ENCODE measurements around the gene HAGH.

The HAGH gene

DNA sequence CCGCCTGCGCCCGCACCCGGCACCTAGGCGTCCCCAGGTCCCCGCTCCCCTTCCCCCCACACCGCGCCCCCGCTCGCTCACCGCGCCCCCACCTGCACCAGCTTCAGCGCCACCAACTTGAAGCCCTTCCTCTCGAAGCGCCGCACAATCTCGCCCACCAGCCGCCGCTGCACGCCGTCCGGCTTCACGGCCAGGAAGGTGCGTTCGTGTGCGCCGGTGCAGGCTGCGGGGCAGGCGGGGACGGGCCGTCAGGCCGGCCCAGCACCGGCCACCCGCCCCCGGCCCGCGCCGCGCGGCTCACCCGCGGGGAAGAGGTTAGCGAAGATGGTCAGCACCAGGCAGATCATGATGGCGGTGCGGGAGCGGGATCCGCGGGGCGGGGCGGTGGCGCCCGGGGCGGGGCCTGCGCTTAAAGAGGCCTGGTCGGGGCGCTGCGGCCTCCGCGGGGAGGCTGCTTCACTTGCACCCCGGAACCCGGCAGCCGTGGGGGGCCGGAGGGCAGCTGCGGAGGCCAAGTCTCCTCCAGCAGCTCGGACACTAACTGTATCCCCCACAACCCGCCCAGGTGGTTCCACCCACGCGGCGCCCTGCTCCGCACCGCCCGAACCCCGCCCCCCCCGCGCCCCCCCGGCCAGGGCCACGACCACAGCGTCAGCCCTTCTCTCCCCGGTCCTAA, 55.3 kb downstream of the HAGH start, which contains the start of gene NME3:
NME3 (minus strand) TSS at position 356 of the 676 bp plus-strand sequence; CDS start at position 347, 9 bp downstream.
- Histone ChIP-seq H3K27ac (peak within 1 kb of the TSS; percentile 87), H3K4me3 (ENCODE audit: low read depth, low read length) (peak within 1 kb of the TSS; percentile 77), H3K27me3 (ENCODE audit: insufficient read depth, low read depth, severe bottlenecking) (no peaks in the 10 kb centered on the region), H3K9me3 (ENCODE audit: severe bottlenecking) (no peaks in the 10 kb centered on the region), H3K36me3 (peaks cover 66% of the 10 kb centered on the region)
- TF ChIP-seq, protein P1, sequence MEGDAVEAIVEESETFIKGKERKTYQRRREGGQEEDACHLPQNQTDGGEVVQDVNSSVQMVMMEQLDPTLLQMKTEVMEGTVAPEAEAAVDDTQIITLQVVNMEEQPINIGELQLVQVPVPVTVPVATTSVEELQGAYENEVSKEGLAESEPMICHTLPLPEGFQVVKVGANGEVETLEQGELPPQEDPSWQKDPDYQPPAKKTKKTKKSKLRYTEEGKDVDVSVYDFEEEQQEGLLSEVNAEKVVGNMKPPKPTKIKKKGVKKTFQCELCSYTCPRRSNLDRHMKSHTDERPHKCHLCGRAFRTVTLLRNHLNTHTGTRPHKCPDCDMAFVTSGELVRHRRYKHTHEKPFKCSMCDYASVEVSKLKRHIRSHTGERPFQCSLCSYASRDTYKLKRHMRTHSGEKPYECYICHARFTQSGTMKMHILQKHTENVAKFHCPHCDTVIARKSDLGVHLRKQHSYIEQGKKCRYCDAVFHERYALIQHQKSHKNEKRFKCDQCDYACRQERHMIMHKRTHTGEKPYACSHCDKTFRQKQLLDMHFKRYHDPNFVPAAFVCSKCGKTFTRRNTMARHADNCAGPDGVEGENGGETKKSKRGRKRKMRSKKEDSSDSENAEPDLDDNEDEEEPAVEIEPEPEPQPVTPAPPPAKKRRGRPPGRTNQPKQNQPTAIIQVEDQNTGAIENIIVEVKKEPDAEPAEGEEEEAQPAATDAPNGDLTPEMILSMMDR (IDR thresholded peaks at IDR 0.05; ENCODE audit: low read depth, low read length) = no peak
- DNase-seq = peak; percentile 77

DNA sequence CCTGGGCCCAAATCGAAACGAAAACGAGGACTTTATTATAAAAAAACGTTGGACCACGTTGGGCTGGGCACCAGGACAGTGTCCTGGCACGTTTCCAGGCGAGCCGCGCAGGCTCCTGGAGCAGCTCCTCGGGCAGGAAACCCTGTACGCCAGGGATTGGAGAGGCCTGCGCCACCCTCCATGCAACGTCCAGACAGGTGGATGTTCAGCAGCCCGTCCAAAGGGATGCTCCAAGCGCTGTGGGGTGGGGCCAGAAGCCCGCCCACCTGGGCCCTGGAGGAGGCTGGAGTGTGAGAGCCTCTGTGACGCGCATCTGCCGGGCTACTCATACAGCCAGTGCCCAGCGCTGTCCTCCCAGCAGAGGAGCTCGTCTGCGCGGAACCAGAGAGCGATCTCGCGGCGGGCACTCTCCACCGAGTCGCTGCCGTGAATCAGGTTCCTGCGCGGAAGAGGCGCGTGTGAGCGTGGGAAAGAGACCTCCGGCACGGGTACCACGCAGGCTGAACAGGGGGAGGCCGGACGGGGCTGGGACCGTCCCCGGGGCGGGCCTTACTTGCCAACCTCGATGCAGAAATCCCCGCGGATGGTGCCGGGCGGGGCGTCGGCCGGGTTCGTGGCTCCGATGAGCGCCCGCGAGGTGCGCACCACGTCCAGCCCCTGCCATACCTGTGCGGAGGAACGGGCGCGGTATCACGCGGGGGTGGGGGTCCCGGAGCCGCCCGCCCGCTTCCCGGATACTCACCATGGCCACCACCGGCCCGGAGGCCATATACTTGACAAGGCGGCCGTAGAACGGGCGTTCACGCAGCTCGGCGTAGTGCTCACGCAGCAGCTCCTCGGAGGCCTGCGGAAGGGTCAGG, 56.1 kb downstream of the HAGH start:
- TF ChIP-seq, protein P1 (IDR thresholded peaks at IDR 0.05; ENCODE audit: low read depth, low read length) = no peak
- peak overlapping the region; percentile 87 for H3K27ac ChIP-seq
- peaks cover 66% of the 10 kb centered on the region for H3K36me3 ChIP-seq
- H3K27me3 ChIP-seq (ENCODE audit: insufficient read depth, low read depth, severe bottlenecking) = no peaks in the 10 kb centered on the region
- H3K4me3 ChIP-seq (ENCODE audit: low read depth, low read length) = peak overlapping the region; percentile 77
- peak; percentile 55 for DNase-seq
- H3K9me3 ChIP-seq (ENCODE audit: severe bottlenecking) = no peaks in the 10 kb centered on the region

DNA sequence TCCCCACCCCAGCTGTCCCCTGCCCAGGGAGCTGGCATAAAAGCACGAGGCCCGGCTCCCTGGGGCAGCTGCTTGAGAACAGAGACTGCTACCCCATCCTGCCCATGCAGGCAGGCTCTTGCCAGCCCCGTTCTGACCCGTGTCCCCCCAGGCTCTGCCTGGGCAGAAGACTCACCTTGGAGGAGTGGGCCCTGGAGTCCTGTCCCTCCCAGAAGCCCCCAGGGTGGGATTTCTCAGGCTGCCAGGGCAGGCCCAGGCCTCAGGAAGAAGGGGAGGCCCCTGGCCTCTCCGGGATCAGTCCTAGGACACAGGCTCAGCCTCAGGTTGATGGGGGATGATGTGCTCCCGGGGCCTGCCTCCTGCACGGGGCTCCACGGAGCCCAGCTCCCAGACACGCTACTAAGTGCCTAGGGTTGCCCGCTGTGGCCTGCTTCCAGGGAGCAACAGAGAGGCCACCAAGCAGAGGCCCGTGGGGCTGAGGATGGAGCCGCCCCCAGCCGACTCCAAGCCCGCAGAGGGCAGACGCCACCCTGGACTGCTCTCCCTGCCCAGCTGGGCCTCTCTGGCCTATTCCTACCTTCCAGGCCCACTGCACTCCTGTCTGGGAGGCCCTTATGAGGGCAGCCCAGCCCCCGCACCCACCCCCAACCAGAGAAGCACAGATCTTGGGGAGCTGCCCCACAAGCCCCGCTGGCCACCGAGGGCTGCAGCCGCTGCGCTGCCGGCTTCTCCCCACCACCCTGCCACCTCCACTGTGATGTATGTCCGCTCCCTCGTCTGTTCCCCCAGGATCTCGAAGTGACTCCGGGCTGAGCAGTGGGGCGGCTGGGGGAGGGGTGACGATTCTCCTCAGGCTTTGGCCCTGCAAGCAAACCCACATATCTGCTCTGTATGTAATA, 57.0 kb downstream of the HAGH start:
- Histone ChIP-seq H3K27me3 (ENCODE audit: insufficient read depth, low read depth, severe bottlenecking) (no peaks in the 10 kb centered on the region), H3K4me3 (ENCODE audit: low read depth, low read length) (no peak overlapping the region), H3K9me3 (ENCODE audit: severe bottlenecking) (no peaks in the 10 kb centered on the region), H3K27ac (no peak overlapping the region; the same call in 1 of the 2 replicates), H3K36me3 (peaks cover 69% of the 10 kb centered on the region)
- DNase-seq = no peak
- TF ChIP-seq, protein P1 (IDR thresholded peaks at IDR 0.05; ENCODE audit: low read depth, low read length) = no peak

GRCh38 chr16:1768767-1769401, 57.7 kb downstream of the HAGH start:
- Histone ChIP-seq H3K9me3 (ENCODE audit: severe bottlenecking) (no peaks in the 10 kb centered on the region), H3K4me3 (ENCODE audit: low read depth, low read length) (no peak overlapping the region), H3K36me3 (peaks cover 75% of the 10 kb centered on the region), H3K27me3 (ENCODE audit: insufficient read depth, low read depth, severe bottlenecking) (no peaks in the 10 kb centered on the region), H3K27ac (no peak overlapping the region)
- DNase-seq = no peak
- TF ChIP-seq, protein P1 (IDR thresholded peaks at IDR 0.05; ENCODE audit: low read depth, low read length) = no peak

- DNase-seq = no peak
- Histone ChIP-seq H3K4me3 (ENCODE audit: low read depth, low read length) (no peak overlapping the region), H3K9me3 (ENCODE audit: severe bottlenecking) (no peaks in the 10 kb centered on the region), H3K27ac (no peak overlapping the region), H3K36me3 (peaks cover 78% of the 10 kb centered on the region), H3K27me3 (ENCODE audit: insufficient read depth, low read depth, severe bottlenecking) (no peaks in the 10 kb centered on the region)
- TF ChIP-seq, protein P1 (IDR thresholded peaks at IDR 0.05; ENCODE audit: low read depth, low read length) = no peak
These were observed 58.4 kb downstream of the HAGH start for GRCh38 chr16:1768061-1768766.
